Measurements from ENCODE around the gene EFEMP2. TPM values are rescaled to one million over a fixed set of nuclear protein-coding genes. Genes with fewer than 3 reads are reported as not detected.

Gene EFEMP2
- polyA plus RNA-seq, 1 donor (not counting 4 experiments of a cell fraction or from before 2014, with no cell fraction given) = 4.8 TPM

- DNase-seq (ENCODE audit: low read depth, low spot score) (no peak), FAIRE-seq (no peak)
- H2AFZ ChIP-seq (ENCODE audit: control insufficient read depth, low read length) = no peak overlapping the region
- H3K27ac ChIP-seq (ENCODE audit: control insufficient read depth, insufficient read depth, low read length) = no peak overlapping the region
- no peak overlapping the region for H3K4me3 ChIP-seq (ENCODE audit: control insufficient read depth in 2 of 3, extremely low read depth in 1 of 3, insufficient read depth in 2 of 3, low read depth in 1 of 3, low read length in 3 of 3)
- H3K79me2 ChIP-seq (ENCODE audit: control insufficient read depth, insufficient read depth, low read length) = no peaks in the 10 kb centered on the region
- peaks cover 36% of the 10 kb centered on the region for H3K4me1 ChIP-seq (ENCODE audit: control insufficient read depth, extremely low read depth, insufficient read depth, low read length)
- TF ChIP-seq EZH2 (IDR thresholded peaks at IDR 0.05; ENCODE audit: low read length) = no peak
- TF ChIP-seq CTCF (optimal IDR thresholded peaks at IDR 0.05 in 1 of 3, IDR thresholded peaks at IDR 0.05 in 1 of 3, conservative IDR thresholded peaks at IDR 0.05 in 1 of 3; ENCODE audit: extremely low read depth in 1 of 3, insufficient read depth in 2 of 3, low read length in 3 of 3) = no peak
- no peaks in the 10 kb centered on the region for H3K9me3 ChIP-seq (ENCODE audit: control insufficient read depth, low read depth, low read length)
- no peak overlapping the region for H3K4me2 ChIP-seq (ENCODE audit: control insufficient read depth, extremely low read depth, insufficient read depth, low read depth, low read length)
- no peaks in the 10 kb centered on the region for H3K36me3 ChIP-seq (ENCODE audit: control insufficient read depth in 2 of 2, extremely low read depth in 1 of 2, insufficient read depth in 2 of 2, low read length in 2 of 2)
- H4K20me1 ChIP-seq (ENCODE audit: control insufficient read depth, extremely low read depth, insufficient read depth, low read length) = no peaks in the 10 kb centered on the region
- H3K27me3 ChIP-seq (ENCODE audit: control insufficient read depth, extremely low read depth, insufficient read depth, low read length) = no peaks in the 10 kb centered on the region
- dilution Hi-C loops (cut with MboI; ENCODE audit: extremely low pct_ligation_motif_present, low sequenced_read_pairs) = no loop called here
- no peak overlapping the region for H3K9ac ChIP-seq (ENCODE audit: control insufficient read depth, extremely low read depth, insufficient read depth, low read length)
- H3K9me1 ChIP-seq (ENCODE audit: control insufficient read depth, extremely low read depth, insufficient read depth, low read length) = no peaks in the 10 kb centered on the region
Measured at GRCh38 chr11:65907878-65908277, 35.3 kb upstream of the EFEMP2 start.

- Histone ChIP-seq H3K79me2 (ENCODE audit: control insufficient read depth, insufficient read depth, low read length) (peaks cover 1% of the 10 kb centered on the region), H3K9me1 (ENCODE audit: control insufficient read depth, extremely low read depth, insufficient read depth, low read length) (no peaks in the 10 kb centered on the region), H3K9me3 (ENCODE audit: control insufficient read depth, low read depth, low read length) (no peaks in the 10 kb centered on the region), H3K36me3 (ENCODE audit: control insufficient read depth in 2 of 2, extremely low read depth in 1 of 2, insufficient read depth in 2 of 2, low read length in 2 of 2) (no peaks in the 10 kb centered on the region), H3K4me2 (ENCODE audit: control insufficient read depth, extremely low read depth, insufficient read depth, low read depth, low read length) (no peak overlapping the region), H3K9ac (ENCODE audit: control insufficient read depth, extremely low read depth, insufficient read depth, low read length) (no peak overlapping the region), H3K4me3 (ENCODE audit: control insufficient read depth in 2 of 3, extremely low read depth in 1 of 3, insufficient read depth in 2 of 3, low read depth in 1 of 3, low read length in 3 of 3) (no peak overlapping the region), H3K4me1 (ENCODE audit: control insufficient read depth, extremely low read depth, insufficient read depth, low read length) (peaks cover 36% of the 10 kb centered on the region), H2AFZ (ENCODE audit: control insufficient read depth, low read length) (no peak overlapping the region), H3K27ac (ENCODE audit: control insufficient read depth, insufficient read depth, low read length) (no peak overlapping the region), H3K27me3 (ENCODE audit: control insufficient read depth, extremely low read depth, insufficient read depth, low read length) (no peaks in the 10 kb centered on the region), H4K20me1 (ENCODE audit: control insufficient read depth, extremely low read depth, insufficient read depth, low read length) (no peaks in the 10 kb centered on the region)
- dilution Hi-C loops (cut with MboI; ENCODE audit: extremely low pct_ligation_motif_present, low sequenced_read_pairs) = no loop called here
- DNase-seq (ENCODE audit: low read depth, low spot score) (no peak), FAIRE-seq (no peak)
- no peak for TF ChIP-seq EZH2 (IDR thresholded peaks at IDR 0.05; ENCODE audit: low read length)
- no peak for TF ChIP-seq CTCF (optimal IDR thresholded peaks at IDR 0.05 in 1 of 3, IDR thresholded peaks at IDR 0.05 in 1 of 3, conservative IDR thresholded peaks at IDR 0.05 in 1 of 3; ENCODE audit: extremely low read depth in 1 of 3, insufficient read depth in 2 of 3, low read length in 3 of 3)
Measured at GRCh38 chr11:65906602-65907001, 34.0 kb upstream of the EFEMP2 start.

All from keratinocyte (primary cell).